ENCODE results near the gene WFIKKN2. TPM values are rescaled to one million over a fixed set of nuclear protein-coding genes. Genes with fewer than 3 reads are reported as not detected.

Gene WFIKKN2
- total and polyA plus RNA-seq, 8 donors: 0.65 to 1.2 (median 1.0) TPM; not detected in 2

DNA sequence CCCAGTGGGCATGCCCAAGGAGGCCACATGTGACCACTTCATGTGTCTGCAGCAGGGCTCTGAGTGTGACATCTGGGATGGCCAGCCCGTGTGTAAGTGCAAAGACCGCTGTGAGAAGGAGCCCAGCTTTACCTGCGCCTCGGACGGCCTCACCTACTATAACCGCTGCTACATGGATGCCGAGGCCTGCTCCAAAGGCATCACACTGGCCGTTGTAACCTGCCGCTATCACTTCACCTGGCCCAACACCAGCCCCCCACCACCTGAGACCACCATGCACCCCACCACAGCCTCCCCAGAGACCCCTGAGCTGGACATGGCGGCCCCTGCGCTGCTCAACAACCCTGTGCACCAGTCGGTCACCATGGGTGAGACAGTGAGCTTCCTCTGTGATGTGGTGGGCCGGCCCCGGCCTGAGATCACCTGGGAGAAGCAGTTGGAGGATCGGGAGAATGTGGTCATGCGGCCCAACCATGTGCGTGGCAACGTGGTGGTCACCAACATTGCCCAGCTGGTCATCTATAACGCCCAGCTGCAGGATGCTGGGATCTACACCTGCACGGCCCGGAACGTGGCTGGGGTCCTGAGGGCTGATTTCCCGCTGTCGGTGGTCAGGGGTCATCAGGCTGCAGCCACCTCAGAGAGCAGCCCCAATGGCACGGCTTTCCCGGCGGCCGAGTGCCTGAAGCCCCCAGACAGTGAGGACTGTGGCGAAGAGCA lies 4.4 kb downstream of the WFIKKN2 start:
- Histone ChIP-seq H3K4me3 (no peak overlapping the region), H3K9me3 (no peaks in the 10 kb centered on the region), H3K36me3 (no peaks in the 10 kb centered on the region), H3K27ac (no peak overlapping the region), H3K4me1 (no peaks in the 10 kb centered on the region), H3K27me3 (peaks cover 0 to 13% of the 10 kb centered on the region in 2 donors)
- intact Hi-C loops (cut with DNase I): loop anchor here (5.0 to 10.0 kb wide), 2 partner anchors 57 to 115 kb away; no protein-coding TSS in a partner anchor
- DNase-seq: no peak
- ATAC-seq: no peak
- TF ChIP-seq, protein P1, sequence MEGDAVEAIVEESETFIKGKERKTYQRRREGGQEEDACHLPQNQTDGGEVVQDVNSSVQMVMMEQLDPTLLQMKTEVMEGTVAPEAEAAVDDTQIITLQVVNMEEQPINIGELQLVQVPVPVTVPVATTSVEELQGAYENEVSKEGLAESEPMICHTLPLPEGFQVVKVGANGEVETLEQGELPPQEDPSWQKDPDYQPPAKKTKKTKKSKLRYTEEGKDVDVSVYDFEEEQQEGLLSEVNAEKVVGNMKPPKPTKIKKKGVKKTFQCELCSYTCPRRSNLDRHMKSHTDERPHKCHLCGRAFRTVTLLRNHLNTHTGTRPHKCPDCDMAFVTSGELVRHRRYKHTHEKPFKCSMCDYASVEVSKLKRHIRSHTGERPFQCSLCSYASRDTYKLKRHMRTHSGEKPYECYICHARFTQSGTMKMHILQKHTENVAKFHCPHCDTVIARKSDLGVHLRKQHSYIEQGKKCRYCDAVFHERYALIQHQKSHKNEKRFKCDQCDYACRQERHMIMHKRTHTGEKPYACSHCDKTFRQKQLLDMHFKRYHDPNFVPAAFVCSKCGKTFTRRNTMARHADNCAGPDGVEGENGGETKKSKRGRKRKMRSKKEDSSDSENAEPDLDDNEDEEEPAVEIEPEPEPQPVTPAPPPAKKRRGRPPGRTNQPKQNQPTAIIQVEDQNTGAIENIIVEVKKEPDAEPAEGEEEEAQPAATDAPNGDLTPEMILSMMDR (IDR thresholded peaks at IDR 0.05): no peak

DNA sequence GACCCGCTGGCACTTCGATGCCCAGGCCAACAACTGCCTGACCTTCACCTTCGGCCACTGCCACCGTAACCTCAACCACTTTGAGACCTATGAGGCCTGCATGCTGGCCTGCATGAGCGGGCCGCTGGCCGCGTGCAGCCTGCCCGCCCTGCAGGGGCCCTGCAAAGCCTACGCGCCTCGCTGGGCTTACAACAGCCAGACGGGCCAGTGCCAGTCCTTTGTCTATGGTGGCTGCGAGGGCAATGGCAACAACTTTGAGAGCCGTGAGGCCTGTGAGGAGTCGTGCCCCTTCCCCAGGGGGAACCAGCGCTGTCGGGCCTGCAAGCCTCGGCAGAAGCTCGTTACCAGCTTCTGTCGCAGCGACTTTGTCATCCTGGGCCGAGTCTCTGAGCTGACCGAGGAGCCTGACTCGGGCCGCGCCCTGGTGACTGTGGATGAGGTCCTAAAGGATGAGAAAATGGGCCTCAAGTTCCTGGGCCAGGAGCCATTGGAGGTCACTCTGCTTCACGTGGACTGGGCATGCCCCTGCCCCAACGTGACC lies 5.0 kb downstream of the WFIKKN2 start:
- DNase-seq: no peak
- no peak overlapping the region for H3K4me3 ChIP-seq
- TF ChIP-seq, protein P1 (IDR thresholded peaks at IDR 0.05): no peak
- peaks cover 0 to 7% of the 10 kb centered on the region in 2 donors for H3K27me3 ChIP-seq
- no peaks in the 10 kb centered on the region for H3K36me3 ChIP-seq
- intact Hi-C loops (cut with DNase I): loop anchor here (5.0 to 10.0 kb wide), 2 partner anchors 58 to 114 kb away; no protein-coding TSS in a partner anchor
- no peak for ATAC-seq
- no peaks in the 10 kb centered on the region for H3K9me3 ChIP-seq
- no peaks in the 10 kb centered on the region for H3K4me1 ChIP-seq
- H3K27ac ChIP-seq: no peak overlapping the region

DNA sequence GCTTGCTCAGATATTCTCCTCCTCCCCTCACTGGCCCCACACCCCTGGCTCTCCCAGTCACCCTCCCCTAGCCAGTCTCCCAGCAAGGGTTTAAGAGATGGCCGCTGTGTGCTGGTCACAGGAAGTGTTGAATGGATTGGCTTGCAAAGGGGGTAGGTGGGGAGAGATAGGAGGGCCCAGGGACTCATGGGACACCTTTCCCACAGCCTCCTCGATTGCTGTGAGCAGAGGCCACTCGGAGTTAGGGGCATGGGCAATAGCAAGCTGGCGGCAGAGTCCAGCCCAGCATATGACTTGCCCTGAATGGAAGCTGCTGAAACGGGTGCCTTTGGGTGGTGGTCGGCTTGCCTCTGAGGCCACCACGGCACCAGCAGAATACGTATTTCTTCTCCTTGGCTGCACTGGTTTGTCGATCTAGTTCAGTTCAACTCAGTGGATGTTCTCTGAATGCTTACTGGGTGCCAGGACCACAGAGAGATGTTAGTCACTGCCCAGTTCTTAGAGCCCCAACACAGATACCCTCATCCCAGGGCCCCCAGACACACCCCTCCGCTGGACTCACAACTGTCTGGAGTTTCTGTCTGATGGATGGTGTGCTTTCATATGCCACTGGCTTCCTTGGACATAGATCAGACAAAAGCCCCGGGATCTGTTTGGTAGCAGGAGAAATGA lies 6.0 kb downstream of the WFIKKN2 start:
- no peaks in the 10 kb centered on the region for H3K36me3 ChIP-seq
- TF ChIP-seq, protein P1 (IDR thresholded peaks at IDR 0.05): no peak
- no peak overlapping the region for H3K4me3 ChIP-seq
- intact Hi-C loops (cut with DNase I): loop anchor here (5.0 to 10.0 kb wide), 2 partner anchors 59 to 113 kb away; no protein-coding TSS in a partner anchor
- H3K27ac ChIP-seq: no peak overlapping the region
- no peaks in the 10 kb centered on the region for H3K9me3 ChIP-seq
- no peaks in the 10 kb centered on the region for H3K27me3 ChIP-seq
- ATAC-seq (no peak), DNase-seq (no peak)
- H3K4me1 ChIP-seq: no peaks in the 10 kb centered on the region

DNA sequence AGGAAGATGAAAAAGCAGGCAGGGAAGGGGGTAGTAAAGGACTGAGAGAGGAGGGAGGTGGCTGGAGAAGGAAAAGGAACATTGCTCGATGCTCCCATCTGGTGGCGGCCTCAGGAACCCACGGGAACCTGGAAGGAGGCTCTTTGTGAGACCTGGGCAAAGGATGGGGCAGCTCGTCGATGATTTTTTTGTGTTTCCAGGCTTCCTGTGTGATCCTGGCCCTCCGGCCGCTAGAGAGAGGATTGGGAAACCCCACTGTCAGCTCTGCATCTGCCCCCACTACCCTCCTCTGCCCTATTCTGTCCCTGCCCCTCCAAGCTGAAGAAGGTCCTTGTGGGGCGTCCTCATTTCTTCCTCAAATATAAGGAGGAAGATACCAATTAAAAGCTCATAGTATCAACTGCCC lies 6.6 kb downstream of the WFIKKN2 start:
- no peak overlapping the region for H3K4me3 ChIP-seq
- no peaks in the 10 kb centered on the region for H3K27me3 ChIP-seq
- no peaks in the 10 kb centered on the region for H3K4me1 ChIP-seq
- intact Hi-C loops (cut with DNase I): loop anchor here (5.0 to 10.0 kb wide), 2 partner anchors 60 to 113 kb away; no protein-coding TSS in a partner anchor
- no peaks in the 10 kb centered on the region for H3K9me3 ChIP-seq
- DNase-seq (peak; percentile 59 to 83 (median 73)), ATAC-seq (peak; percentile 89)
- TF ChIP-seq, protein P1 (IDR thresholded peaks at IDR 0.05): peak; percentile 59 to 81
- no peak overlapping the region for H3K27ac ChIP-seq
- no peaks in the 10 kb centered on the region for H3K36me3 ChIP-seq

Data from left lung (tissue), 10 donors.